NOMO-1 (cell line): ENCODE results near the gene MYBPC3.

ENCODE experiments used
- DNase-seq, 2 experiments: peaks; one replicate each; lab custom pipeline; 2025; ENCODE audit not compliant: unreplicated experiment in 2 of 2; lab: John Stamatoyannopoulos, UW

Gene MYBPC3

GRCh38 chr11:47359162-47359561, 6.7 kb upstream of the MYBPC3 start:
- no peak for DNase-seq

- DNase-seq, result no peak
Measured at GRCh38 chr11:47358731-47359051, 6.2 kb upstream of the MYBPC3 start.

- DNase-seq, result no peak
Measured at GRCh38 chr11:47357985-47358730, 5.7 kb upstream of the MYBPC3 start.

DNA sequence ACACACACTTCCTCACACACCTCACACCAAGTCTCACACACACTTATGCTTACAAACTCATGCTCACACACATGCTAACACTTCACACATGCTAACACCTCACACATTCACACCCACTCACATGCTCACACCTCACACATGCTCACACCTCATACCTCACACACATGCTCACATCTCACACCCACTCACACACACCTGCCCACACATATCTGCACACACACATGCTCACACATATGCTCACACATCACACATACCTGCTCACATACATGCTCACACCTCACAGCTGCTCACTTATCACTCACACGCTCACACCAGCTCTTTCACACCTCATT, 4.5 kb upstream of the MYBPC3 start:
- DNase-seq, result no peak

DNA sequence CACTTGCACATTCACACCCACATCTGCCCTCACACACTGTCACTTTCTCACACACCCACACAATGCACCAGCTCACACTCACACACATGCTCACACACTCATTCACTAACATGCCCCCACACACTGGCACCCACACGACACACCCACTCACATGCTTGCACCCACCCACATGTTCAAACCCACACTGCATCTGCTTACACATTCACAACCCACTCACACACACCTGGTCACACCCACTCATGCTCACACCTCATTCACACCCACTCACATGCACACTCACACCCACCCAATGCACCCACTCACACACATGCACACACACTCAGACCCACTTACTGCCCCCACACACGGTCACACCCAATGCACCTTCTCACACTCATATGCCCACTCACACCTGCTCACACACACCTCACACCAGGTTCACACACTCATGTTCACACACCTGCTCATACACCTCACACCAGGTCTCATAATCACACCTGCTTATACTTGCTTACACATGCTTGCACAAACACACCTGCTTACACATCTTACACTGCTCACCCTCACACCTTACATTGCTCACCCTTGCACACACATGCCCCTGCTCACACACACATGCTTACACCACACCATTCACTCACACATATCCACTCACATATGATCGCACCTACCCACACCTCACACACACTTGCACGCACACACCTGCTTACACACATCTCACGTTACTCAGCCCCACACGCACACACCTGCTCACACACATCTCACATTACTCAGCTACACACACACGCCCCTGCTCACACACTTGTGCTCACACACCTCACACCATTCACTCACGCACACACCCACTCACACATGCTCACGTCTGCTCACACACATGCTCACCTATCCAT, 3.9 kb upstream of the MYBPC3 start:
- DNase-seq, result no peak

DNA sequence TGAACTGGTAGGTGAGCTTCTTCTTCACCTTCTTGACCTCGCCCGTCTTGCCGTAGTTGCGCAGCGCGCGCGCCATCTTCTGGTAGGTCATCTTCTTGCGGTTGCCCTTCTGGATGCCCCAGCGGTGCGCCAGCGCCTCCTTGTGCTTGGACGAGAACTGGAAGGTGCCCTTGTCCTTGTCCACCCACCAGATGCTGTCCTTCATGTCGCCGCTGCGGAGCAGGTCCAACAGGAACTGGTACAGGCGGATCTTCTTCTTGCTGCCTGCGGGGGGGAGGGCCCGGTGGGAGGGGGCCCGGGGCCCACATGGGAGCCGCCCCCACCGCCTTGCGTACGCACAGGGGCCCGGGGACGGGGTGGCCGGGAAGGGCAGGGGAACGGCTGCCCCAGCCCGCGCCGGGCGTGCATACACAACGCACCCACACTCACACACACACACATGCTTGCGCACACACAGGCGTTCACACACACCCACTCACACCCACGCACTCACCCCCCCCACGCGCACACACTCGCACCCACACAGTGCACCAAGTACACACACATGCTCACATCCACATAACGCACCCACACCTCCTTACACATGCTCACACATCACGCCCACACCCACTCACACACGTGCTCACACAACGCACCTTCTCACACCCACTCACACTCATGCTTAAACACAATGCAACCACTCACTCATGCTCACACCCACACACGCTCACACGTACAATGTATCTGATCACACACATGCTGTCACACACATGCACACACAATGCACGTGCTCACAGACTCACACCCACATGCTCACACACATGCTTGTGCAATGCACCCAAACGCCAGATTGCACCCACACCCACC, 3.0 kb upstream of the MYBPC3 start:
- no peak for DNase-seq

DNA sequence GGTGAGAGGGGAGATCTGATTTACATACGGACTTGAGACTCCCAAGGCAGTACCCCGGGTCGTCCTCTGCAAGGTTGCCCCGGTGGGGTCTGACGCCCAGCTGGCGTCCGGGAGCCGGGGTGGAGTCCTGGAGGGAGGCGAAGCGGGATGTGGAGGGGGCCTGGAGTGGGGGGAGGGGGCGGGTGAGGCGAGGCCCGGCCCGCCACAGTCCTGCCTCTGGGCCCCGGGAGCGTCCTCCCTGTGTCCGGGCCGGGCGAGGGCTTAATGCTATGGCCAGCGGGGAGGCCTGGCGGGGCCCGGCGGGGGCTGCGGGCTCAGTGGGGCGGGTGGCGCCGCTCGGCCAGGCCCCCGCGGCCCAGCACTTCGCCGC, 2.4 kb upstream of the MYBPC3 start:
- DNase-seq, result no peak

GRCh38 chr11:47353978-47354774, 1.7 kb upstream of the MYBPC3 start:
- no peak for DNase-seq

- no peak for DNase-seq
Measured at GRCh38 chr11:47351156-47352126, 1.1 kb downstream of the MYBPC3 start.

GRCh38 chr11:47350315-47350714, 2.2 kb downstream of the MYBPC3 start:
- DNase-seq, result no peak

- DNase-seq, result no peak
Measured at GRCh38 chr11:47349521-47350095, 2.9 kb downstream of the MYBPC3 start.

- peak; percentile 50 to 60 for DNase-seq
Measured at GRCh38 chr11:47348859-47349258, 3.6 kb downstream of the MYBPC3 start.

GRCh38 chr11:47348131-47348802, 4.2 kb downstream of the MYBPC3 start:
- no peak for DNase-seq

GRCh38 chr11:47347137-47347536, 5.4 kb downstream of the MYBPC3 start:
- DNase-seq, result no peak

DNA sequence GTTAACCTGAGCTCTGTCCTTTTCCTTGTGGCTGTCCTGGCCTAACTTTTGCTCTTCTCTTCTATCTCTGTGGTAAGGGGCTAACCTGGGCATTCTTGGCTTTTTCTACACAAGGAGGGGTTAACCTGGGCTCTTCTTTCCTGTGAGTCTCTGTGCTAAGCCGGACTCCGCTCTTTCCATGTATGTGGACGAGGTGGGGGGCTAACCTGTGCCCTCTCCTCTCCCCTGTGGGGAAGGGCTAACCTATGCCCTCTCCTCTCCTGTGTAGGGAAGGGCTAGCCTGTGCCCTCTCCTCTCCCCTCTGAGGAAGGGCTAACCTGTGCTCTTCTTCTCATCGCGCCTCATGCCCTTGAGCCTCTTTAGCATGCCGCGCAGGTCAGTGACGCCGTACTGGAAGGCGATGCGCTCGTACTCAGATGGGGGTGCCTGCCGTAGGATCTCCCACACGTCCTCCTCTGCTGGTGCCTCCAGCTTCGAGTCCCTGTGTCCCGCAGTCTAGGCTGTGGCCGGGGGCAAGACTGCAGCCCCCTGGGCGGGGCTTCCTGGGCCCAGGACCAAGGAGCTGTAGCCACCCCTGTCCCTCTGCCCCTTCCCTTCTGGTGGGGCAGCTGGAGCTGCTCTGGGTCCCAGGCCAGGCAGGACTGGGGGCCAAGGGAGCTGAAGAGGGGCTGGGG, 6.5 kb downstream of the MYBPC3 start:
- DNase-seq, result no peak

DNA sequence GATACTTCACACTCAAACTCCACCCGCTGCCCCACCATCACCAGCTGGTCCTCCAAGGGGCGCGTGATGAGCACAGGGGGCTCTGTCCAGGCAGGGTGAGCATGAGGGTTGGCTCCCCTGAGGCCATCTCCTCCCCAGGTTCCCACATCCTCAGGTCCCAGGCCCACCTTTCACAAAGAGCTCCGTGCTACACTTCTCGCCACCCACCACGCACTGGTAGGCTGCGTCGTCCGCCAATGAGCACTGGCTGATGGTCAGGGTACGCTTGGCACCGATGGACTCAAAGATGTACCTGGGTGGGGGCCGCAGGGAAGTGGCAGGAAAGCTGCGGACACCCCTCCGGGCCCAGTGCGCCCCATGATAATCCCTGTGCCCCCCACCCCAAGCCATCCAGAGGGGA, 9.6 kb downstream of the MYBPC3 start:
- DNase-seq, result no peak

DNA sequence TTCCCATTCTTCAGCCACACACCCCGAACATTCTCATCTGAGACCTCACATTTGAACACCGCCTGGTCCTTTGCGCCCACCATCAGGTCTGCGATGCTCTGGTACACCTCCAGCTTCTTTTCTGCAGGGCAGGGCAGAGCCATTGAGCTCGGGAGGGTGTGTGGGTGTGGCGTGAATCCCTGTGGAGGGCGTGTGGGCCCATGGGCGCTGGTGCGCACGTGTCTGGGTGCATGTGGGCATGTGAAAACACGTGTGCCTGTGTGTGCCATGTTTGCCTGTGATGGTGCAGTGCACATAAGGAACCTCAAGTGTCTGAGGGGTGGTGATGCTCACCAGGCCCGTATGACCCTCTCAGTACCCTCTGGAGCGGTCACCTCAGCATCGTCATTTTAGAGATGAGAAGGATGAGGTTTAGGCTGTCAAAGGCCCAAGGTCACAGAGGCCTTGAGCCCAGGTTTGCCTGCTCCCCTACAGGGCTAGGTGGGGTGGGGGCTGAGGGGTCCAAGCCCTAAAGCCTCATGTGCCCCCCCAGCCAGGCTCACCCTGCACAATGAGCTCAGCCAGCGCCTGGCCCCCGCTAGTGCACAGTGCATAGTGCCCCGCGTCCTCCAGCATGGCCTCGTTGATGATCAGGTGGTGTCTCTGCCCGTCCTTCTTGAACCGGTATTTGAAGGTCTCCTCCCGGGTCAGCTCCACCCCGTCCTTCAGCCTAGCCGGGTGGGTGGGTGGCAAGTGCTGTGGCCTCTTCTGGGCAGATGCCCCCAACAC, 10.3 kb downstream of the MYBPC3 start:
- no peak for DNase-seq
